Hepatocyte (in vitro differentiated cells): ENCODE data around the gene PDK4. TPM values are rescaled to one million over a fixed set of nuclear protein-coding genes. Genes with fewer than 3 reads are reported as not detected.

Experiments
- DNase-seq: peaks from one replicate; pipeline ENCODE4 v3.0.0-alpha.2; 2016; ENCODE audit warnings: low spot score
- H2AFZ ChIP-seq: fragments of 200-600 bp; sonication (generic); 2 replicates; pipeline ENCODE4 v1.6.0; 2016; ENCODE audit warnings: antibody characterized with exemption, mild to moderate bottlenecking
- H3K27ac ChIP-seq: fragments of 200-600 bp; sonication (generic); 2 replicates; pipeline ENCODE4 v1.5.1; 2016; ENCODE audit warnings: mild to moderate bottlenecking
- H3K27me3 ChIP-seq: fragments of 200-600 bp; sonication (generic); 2 replicates; pipeline ENCODE4 v1.6.1; 2016
- H3K36me3 ChIP-seq: fragments of 200-600 bp; sonication (generic); replicated peaks from 2 replicates; pipeline ENCODE4 v1.5.1; 2016; ENCODE audit warnings: low read depth; ENCODE audit not compliant: insufficient read depth
- H3K4me1 ChIP-seq: fragments of 200-600 bp; sonication (generic); 2 replicates; pipeline ENCODE4 v1.5.1; 2016; ENCODE audit warnings: mild to moderate bottlenecking, moderate library complexity; ENCODE audit not compliant: insufficient read depth
- H3K4me2 ChIP-seq: fragments of 200-600 bp; sonication (generic); 2 replicates; pipeline ENCODE4 v1.6.0; 2016
- H3K4me3 ChIP-seq: fragments of 200-600 bp; sonication (generic); 2 replicates; pipeline ENCODE4 v1.5.1; 2016; ENCODE audit warnings: mild to moderate bottlenecking
- H3K79me2 ChIP-seq: fragments of 200-600 bp; sonication (generic); 2 replicates; pipeline ENCODE4 v1.6.0; 2017; ENCODE audit warnings: mild to moderate bottlenecking
- H3K9me2 ChIP-seq: fragments of 200-600 bp; sonication (generic); replicated peaks from 2 replicates; pipeline ENCODE4 v1.6.0; 2017; ENCODE audit warnings: mild to moderate bottlenecking; ENCODE audit not compliant: insufficient read depth
- H3K9me3 ChIP-seq: fragments of 200-600 bp; sonication (generic); 2 replicates; pipeline ENCODE4 v1.5.1; 2016; ENCODE audit warnings: low read depth, mild to moderate bottlenecking
- H4K20me1 ChIP-seq: fragments of 200-600 bp; sonication (generic); 2 replicates; pipeline ENCODE4 v1.6.0; 2016; ENCODE audit warnings: mild to moderate bottlenecking; ENCODE audit not compliant: insufficient read depth, poor library complexity, severe bottlenecking
- EZH2 ChIP-seq: fragments of 200-600 bp; sonication (generic); IDR thresholded peaks from 2 replicates; pipeline ENCODE4 v1.6.1; 2016; ENCODE audit warnings: antibody characterized with exemption, mild to moderate bottlenecking, borderline replicate concordance
- EZH2phosphoT487 ChIP-seq: fragments of 200-600 bp; sonication (generic); IDR thresholded peaks from one replicate; pipeline ENCODE4 v1.6.1; 2018; ENCODE audit warnings: antibody characterized with exemption, mild to moderate bottlenecking, low read depth, moderate library complexity; ENCODE audit not compliant: unreplicated experiment, severe bottlenecking
- WGBS: methylation state at CpG from one replicate; pipeline ENCODE4 v1.1.6; 2016; ENCODE audit warnings: low lambda C conversion rate; ENCODE audit errors: missing lambda C conversion rate; 5-methylcytosine and 5-hydroxymethylcytosine counted together
- polyA plus RNA-seq: library from polyadenylated mRNA; unstranded; fragments of >200 nt; fragmentation: Nextera tagmentation; extraction: Ambion mirVana; gene quantifications from 2 replicates; pipeline ENCODE4 v1.2.1, GENCODE V29; 2016
- total RNA-seq: library from RNA; depleted of rRNA; stranded (reverse); fragments of >200 nt; gene quantifications from 2 replicates; pipeline ENCODE4 v1.2.3, GENCODE V29; 2014
- TF ChIP-seq, protein P1 (sequence below): fragments of 200-600 bp; sonication (generic); IDR thresholded peaks from 2 replicates; pipeline ENCODE4 v1.5.1; 2016; ENCODE audit warnings: antibody characterized with exemption, mild to moderate bottlenecking; ENCODE audit not compliant: poor library complexity

PDK4 gene
- total and polyA plus RNA-seq, 2 experiments from 2014 or later = 26.0 to 34.6 TPM

GRCh38 chr7:95589766-95590165 lies 6.5 kb downstream of the PDK4 start:
- H3K4me1 ChIP-seq = peaks cover 7% of the 10 kb centered on the region
- H3K27ac ChIP-seq = no peak overlapping the region

GRCh38 chr7:95589031-95589430 lies 7.3 kb downstream of the PDK4 start:
- Histone ChIP-seq H3K27me3 (no peaks in the 10 kb centered on the region), H3K27ac (no peak overlapping the region), H3K79me2 (no peaks in the 10 kb centered on the region), H3K4me3 (no peak overlapping the region), H2AFZ (no peak overlapping the region), H3K36me3 (no peaks in the 10 kb centered on the region), H3K4me2 (no peak overlapping the region), H4K20me1 (no peaks in the 10 kb centered on the region), H3K9me2 (no peaks in the 10 kb centered on the region), H3K4me1 (peaks cover 7% of the 10 kb centered on the region), H3K9me3 (no peaks in the 10 kb centered on the region)
- DNase-seq = no peak
- TF ChIP-seq EZH2phosphoT487 = no peak
- TF ChIP-seq, protein P1, sequence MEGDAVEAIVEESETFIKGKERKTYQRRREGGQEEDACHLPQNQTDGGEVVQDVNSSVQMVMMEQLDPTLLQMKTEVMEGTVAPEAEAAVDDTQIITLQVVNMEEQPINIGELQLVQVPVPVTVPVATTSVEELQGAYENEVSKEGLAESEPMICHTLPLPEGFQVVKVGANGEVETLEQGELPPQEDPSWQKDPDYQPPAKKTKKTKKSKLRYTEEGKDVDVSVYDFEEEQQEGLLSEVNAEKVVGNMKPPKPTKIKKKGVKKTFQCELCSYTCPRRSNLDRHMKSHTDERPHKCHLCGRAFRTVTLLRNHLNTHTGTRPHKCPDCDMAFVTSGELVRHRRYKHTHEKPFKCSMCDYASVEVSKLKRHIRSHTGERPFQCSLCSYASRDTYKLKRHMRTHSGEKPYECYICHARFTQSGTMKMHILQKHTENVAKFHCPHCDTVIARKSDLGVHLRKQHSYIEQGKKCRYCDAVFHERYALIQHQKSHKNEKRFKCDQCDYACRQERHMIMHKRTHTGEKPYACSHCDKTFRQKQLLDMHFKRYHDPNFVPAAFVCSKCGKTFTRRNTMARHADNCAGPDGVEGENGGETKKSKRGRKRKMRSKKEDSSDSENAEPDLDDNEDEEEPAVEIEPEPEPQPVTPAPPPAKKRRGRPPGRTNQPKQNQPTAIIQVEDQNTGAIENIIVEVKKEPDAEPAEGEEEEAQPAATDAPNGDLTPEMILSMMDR = no peak
- no peak for TF ChIP-seq EZH2

More at GRCh38 chr7:95589766-95590165, 6.5 kb downstream of the PDK4 start:
- no peak overlapping the region for H3K4me3 ChIP-seq
- no peaks in the 10 kb centered on the region for H3K79me2 ChIP-seq
- H3K27me3 ChIP-seq = no peaks in the 10 kb centered on the region
- no peaks in the 10 kb centered on the region for H3K36me3 ChIP-seq
- 93% methylated on average over 1 of the region's 1 CpG for WGBS
- H3K9me3 ChIP-seq = no peaks in the 10 kb centered on the region
- TF ChIP-seq, protein P1 = no peak
- TF ChIP-seq EZH2 (no peak), EZH2phosphoT487 (no peak)
- no peaks in the 10 kb centered on the region for H4K20me1 ChIP-seq
- no peak for DNase-seq
- H2AFZ ChIP-seq = no peak overlapping the region
- H3K4me2 ChIP-seq = no peak overlapping the region
- no peaks in the 10 kb centered on the region for H3K9me2 ChIP-seq

DNA sequence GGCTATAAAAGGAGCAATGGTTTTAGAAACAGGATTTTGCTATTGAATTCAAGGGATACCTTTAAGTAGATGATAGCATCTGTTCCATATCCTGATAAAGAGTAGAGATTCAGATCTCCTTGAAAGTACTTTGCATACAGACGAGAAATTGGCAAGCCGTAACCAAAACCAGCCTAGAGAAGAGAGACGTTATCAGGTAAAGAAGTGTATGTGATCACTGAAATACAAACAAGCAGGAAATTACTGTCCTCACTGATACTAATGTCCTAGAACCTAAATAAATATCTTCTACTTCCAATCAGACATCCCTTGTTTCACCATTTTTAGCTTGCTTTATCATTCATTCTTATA lies 9.4 kb downstream of the PDK4 start:
- H3K27me3 ChIP-seq = no peaks in the 10 kb centered on the region
- no peaks in the 10 kb centered on the region for H3K36me3 ChIP-seq
- peaks cover 7% of the 10 kb centered on the region for H3K4me1 ChIP-seq
- TF ChIP-seq, protein P1 = no peak
- no peak for TF ChIP-seq EZH2
- no peak for TF ChIP-seq EZH2phosphoT487
- no peaks in the 10 kb centered on the region for H4K20me1 ChIP-seq
- H3K9me2 ChIP-seq = no peaks in the 10 kb centered on the region
- H3K9me3 ChIP-seq = no peaks in the 10 kb centered on the region
- no peaks in the 10 kb centered on the region for H3K79me2 ChIP-seq
- H3K4me2 ChIP-seq = no peak overlapping the region
- no peak for DNase-seq
- H3K4me3 ChIP-seq = no peak overlapping the region
- H2AFZ ChIP-seq = no peak overlapping the region
- no peak overlapping the region for H3K27ac ChIP-seq
- 89% methylated on average over 3 of the region's 3 CpGs for WGBS

DNA sequence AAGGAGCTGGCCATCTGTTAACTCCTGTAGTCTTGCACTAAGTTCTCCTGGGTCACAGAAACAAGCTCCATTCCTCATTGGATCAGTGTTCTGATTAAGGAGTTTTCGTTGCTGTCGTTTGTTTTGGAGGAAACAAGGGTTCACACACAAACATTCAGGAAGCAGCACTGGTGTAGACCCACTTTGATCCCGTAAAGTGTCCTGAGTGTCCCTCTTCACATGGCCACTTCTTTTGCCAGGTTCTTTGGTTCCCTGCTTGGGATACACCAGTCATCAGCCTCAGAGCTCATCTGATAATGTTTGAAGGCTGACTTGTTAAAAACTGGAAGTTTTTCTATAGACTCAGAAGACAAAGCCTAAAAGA lies 10.9 kb downstream of the PDK4 start:
- Histone ChIP-seq H3K4me3 (no peak overlapping the region), H3K27ac (no peak overlapping the region), H3K9me3 (no peaks in the 10 kb centered on the region), H3K27me3 (no peaks in the 10 kb centered on the region), H4K20me1 (no peaks in the 10 kb centered on the region), H3K36me3 (no peaks in the 10 kb centered on the region), H3K9me2 (no peaks in the 10 kb centered on the region), H2AFZ (no peak overlapping the region), H3K4me2 (no peak overlapping the region), H3K79me2 (no peaks in the 10 kb centered on the region), H3K4me1 (peaks cover 2% of the 10 kb centered on the region)
- 93% methylated on average over 3 of the region's 3 CpGs for WGBS
- TF ChIP-seq, protein P1 = no peak
- TF ChIP-seq EZH2 (no peak), EZH2phosphoT487 (no peak)
- no peak for DNase-seq
